GM20431 (cell line): ENCODE measurements around the gene PI4K2A.

Experiments used
- in situ Hi-C: fragments of 300-500 bp; cut with MseI, MboI; formaldehyde crosslinking; loops from one replicate; pipeline ENCODE4 v1.15.0; 2020; ENCODE audit warnings: low sequenced_read_pairs; ENCODE audit not compliant: unreplicated experiment

The PI4K2A gene

GRCh38 chr10:97640174-97640867 lies at the start of gene PI4K2A:
Gene PI4K2A (plus strand): TSS chr10:97640671. CDS start chr10:97640743, 72 bp downstream.
- in situ Hi-C loops, result no loop called here

- in situ Hi-C loops, result no loop called here
Observed at GRCh38 chr10:97590748-97591495, 49.5 kb upstream of the PI4K2A start.

GRCh38 chr10:97593421-97593820 lies 47.0 kb upstream of the PI4K2A start:
- in situ Hi-C loops, result no loop called here

GRCh38 chr10:97596101-97597082 lies 44.1 kb upstream of the PI4K2A start:
- in situ Hi-C loops, result no loop called here

GRCh38 chr10:97597778-97598177 lies 42.7 kb upstream of the PI4K2A start:
- in situ Hi-C loops, result no loop called here

GRCh38 chr10:97598407-97599271 lies 41.8 kb upstream of the PI4K2A start:
- in situ Hi-C loops, result no loop called here

- in situ Hi-C loops, result no loop called here
Observed at GRCh38 chr10:97599272-97599619, 41.2 kb upstream of the PI4K2A start.

GRCh38 chr10:97600616-97601015 lies 39.9 kb upstream of the PI4K2A start:
- in situ Hi-C loops, result no loop called here

GRCh38 chr10:97601268-97602215 lies 38.9 kb upstream of the PI4K2A start:
- in situ Hi-C loops, result no loop called here

GRCh38 chr10:97607095-97607636 lies 33.3 kb upstream of the PI4K2A start:
- in situ Hi-C loops, result no loop called here

GRCh38 chr10:97608991-97609561 lies 31.4 kb upstream of the PI4K2A start:
- in situ Hi-C loops, result no loop called here

GRCh38 chr10:97611473-97611872 lies 29.0 kb upstream of the PI4K2A start:
- in situ Hi-C loops, result no loop called here

- in situ Hi-C loops, result no loop called here
Observed at GRCh38 chr10:97612386-97612785, 28.1 kb upstream of the PI4K2A start.

- in situ Hi-C loops, result no loop called here
Observed at GRCh38 chr10:97618285-97618684, 22.2 kb upstream of the PI4K2A start.

GRCh38 chr10:97618733-97619132 lies 21.7 kb upstream of the PI4K2A start:
- in situ Hi-C loops, result no loop called here

- in situ Hi-C loops, result no loop called here
Observed at GRCh38 chr10:97623277-97623676, 17.2 kb upstream of the PI4K2A start.

- in situ Hi-C loops, result no loop called here
Observed at GRCh38 chr10:97627731-97628130, 12.7 kb upstream of the PI4K2A start.

- in situ Hi-C loops, result no loop called here
Observed at GRCh38 chr10:97628228-97628627, 12.2 kb upstream of the PI4K2A start.
